GM18511 (cell line): ENCODE measurements around the gene HUS1.
"Not testable (repeated sequence)": the region's sequence is repeated elsewhere in the genome, so short reads cannot be mapped to it uniquely, and the experiment has no call there.

ENCODE experiments used
- ATAC-seq: cut with Tn5 transposase; IDR thresholded peaks from one replicate; pipeline ENCODE4 v1.9.1; 2021; ENCODE audit warnings: mild to moderate bottlenecking, moderate library complexity; ENCODE audit not compliant: unreplicated experiment

HUS1 gene

GRCh38 chr7:47931005-47932004 is 48.1 kb downstream of the HUS1 start:
- no peak for ATAC-seq

- ATAC-seq, result no peak
Observed at GRCh38 chr7:47924266-47924665, 55.1 kb downstream of the HUS1 start.

DNA sequence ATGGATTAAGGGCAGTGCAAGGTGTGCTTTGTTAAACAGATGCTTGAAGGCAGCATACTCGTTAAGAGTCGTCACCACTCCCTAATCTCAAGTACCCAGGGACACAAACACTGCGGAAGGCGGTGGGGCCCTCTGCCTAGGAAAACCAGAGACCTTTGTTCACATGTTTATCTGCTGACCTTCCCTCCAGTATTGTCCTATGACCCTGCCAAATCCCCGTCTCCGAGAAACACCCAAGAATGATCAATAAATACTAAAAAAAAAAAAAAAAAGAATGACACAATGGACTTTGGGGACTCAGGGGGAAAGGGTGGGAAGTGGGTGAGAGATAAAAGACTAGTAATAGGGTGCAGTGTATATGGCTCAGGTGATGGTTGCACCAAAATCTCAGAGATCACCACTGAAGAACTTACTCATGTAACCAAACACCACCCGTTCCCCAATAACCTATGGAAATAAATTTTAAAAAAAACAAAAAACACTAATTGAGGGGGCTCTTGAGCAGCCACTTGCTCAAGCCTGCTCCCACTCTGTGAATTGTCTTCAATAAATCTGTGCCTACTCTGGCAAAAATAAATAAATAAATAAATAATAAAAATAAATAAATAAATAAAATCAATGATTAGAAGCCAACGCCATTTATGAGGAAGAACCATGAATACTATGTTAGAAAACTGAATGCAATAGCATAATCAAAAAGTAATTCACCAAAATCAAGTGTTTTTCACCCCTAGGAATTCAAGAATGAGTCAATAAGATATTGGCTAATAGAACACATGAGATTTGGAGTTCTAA is 56.1 kb downstream of the HUS1 start:
- ATAC-seq, result not testable (repeated sequence)

GRCh38 chr7:47916514-47916913 is 62.9 kb downstream of the HUS1 start:
- not testable (repeated sequence) for ATAC-seq

- ATAC-seq, result no peak
Observed at GRCh38 chr7:47915616-47915976, 63.8 kb downstream of the HUS1 start.

- ATAC-seq, result no peak
Observed at GRCh38 chr7:47914717-47915615, 64.4 kb downstream of the HUS1 start.
